Stimulated activated CD8-positive, alpha-beta memory T cell treated with anti-CD3 and anti-CD28 coated beads, Interleukin-12 subunit alpha, Interleukin-12 subunit beta, amount 100 ng/mL, for 1 hour (primary cell): ENCODE data around the gene GALNT4.

Experiments
- DNase-seq: peaks from one replicate; pipeline ENCODE4 v3.0.0-alpha.2; 2020; ENCODE audit warnings: low read depth

GALNT4 gene

GRCh38 chr12:89493670-89494302 is 30.8 kb downstream of the GALNT4 start:
- no peak for DNase-seq

GRCh38 chr12:89492883-89493282 is 31.7 kb downstream of the GALNT4 start:
- DNase-seq: no peak

- DNase-seq: no peak
Measured at GRCh38 chr12:89490922-89491321, 33.7 kb downstream of the GALNT4 start.

GRCh38 chr12:89486264-89486663 is 38.3 kb downstream of the GALNT4 start:
- no peak for DNase-seq

GRCh38 chr12:89484470-89484869 is 40.1 kb downstream of the GALNT4 start:
- no peak for DNase-seq

GRCh38 chr12:89481213-89481914 is 43.2 kb downstream of the GALNT4 start:
- no peak for DNase-seq

- DNase-seq: no peak
Measured at GRCh38 chr12:89479982-89480381, 44.6 kb downstream of the GALNT4 start.

- DNase-seq: no peak
Measured at GRCh38 chr12:89477633-89478279, 46.8 kb downstream of the GALNT4 start.

GRCh38 chr12:89476904-89477595 is 47.5 kb downstream of the GALNT4 start:
- DNase-seq: no peak

GRCh38 chr12:89476232-89476631 is 48.4 kb downstream of the GALNT4 start:
- DNase-seq: no peak

- DNase-seq: no peak
Measured at GRCh38 chr12:89475203-89475990, 49.2 kb downstream of the GALNT4 start.

GRCh38 chr12:89474615-89475014 is 50.0 kb downstream of the GALNT4 start:
- DNase-seq: no peak
